LNCAP (cell line): Measurements from ENCODE around the gene SLC8A2.

Source experiments
- CTCF ChIP-seq: fragments of 450-650 bp; IDR thresholded peaks from 2 replicates; pipeline ENCODE4 v1.5.1; 2017; ENCODE audit warnings: mild to moderate bottlenecking

The SLC8A2 gene

GRCh38 chr19:47471733-47472457 is at the start of gene SLC8A2:
Gene SLC8A2, minus strand, starts transcription at chr19:47471893. Its CDS starts 5,490 bp downstream, at chr19:47466403.
- TF ChIP-seq CTCF = no peak

- TF ChIP-seq CTCF = no peak
Observed at GRCh38 chr19:47520839-47521238, 49.1 kb upstream of the SLC8A2 start.

- no peak for TF ChIP-seq CTCF
Observed at GRCh38 chr19:47520343-47520806, 48.7 kb upstream of the SLC8A2 start.

GRCh38 chr19:47518854-47519253 is 47.2 kb upstream of the SLC8A2 start:
- TF ChIP-seq CTCF = no peak

GRCh38 chr19:47518139-47518538 is 46.4 kb upstream of the SLC8A2 start:
- no peak for TF ChIP-seq CTCF

- TF ChIP-seq CTCF = no peak
Observed at GRCh38 chr19:47514869-47515588, 43.3 kb upstream of the SLC8A2 start, which contains the start of gene NAPA. Gene NAPA, minus strand, starts transcription at chr19:47515063. Its CDS starts 123 bp downstream, at chr19:47514940.

GRCh38 chr19:47514151-47514868 is 42.6 kb upstream of the SLC8A2 start:
- TF ChIP-seq CTCF = no peak
